H1 (cell line): Measurements from ENCODE around the gene MLPH. TPM values are rescaled to one million over a fixed set of nuclear protein-coding genes. Genes with fewer than 3 reads are reported as not detected.
A peak's percentile ranks its signal among the peaks of the same experiment; 100 is the strongest.

ENCODE experiments used
- CTCF ChIA-PET: fragments of 300-600 bp; sonication (Branson Sonifier 250); formaldehyde crosslinking; loops from one replicate; lab custom pipeline; 2021; ENCODE audit not compliant: partially characterized antibody; lab: Charles Lee
- POLR2A ChIA-PET: fragments of 300-600 bp; sonication (Branson Sonifier 250); formaldehyde crosslinking; loops from one replicate; lab custom pipeline; 2021; ENCODE audit warnings: inconsistent platforms; ENCODE audit not compliant: partially characterized antibody; lab: Charles Lee
- DNase-seq, 2 experiments: peaks; one replicate each; pipeline versions ENCODE4 v3.0.0 to v3.0.0-alpha.2; 2010 to 2022; ENCODE audit warnings: low spot score in 2 of 2, low read depth in 1 of 2, mixed read lengths in 1 of 2
- FAIRE-seq: peaks from 2 replicates; lab custom pipeline; 2011; peaks lifted over from hg19 to GRCh38; lab: Jason Lieb, UNC
- H2AFZ ChIP-seq: 2 replicates; pipeline ENCODE4 v1.8.1; 2012; ENCODE audit warnings: low read length, inconsistent platforms
- H2AK5ac ChIP-seq: 2 replicates; pipeline ENCODE4 v1.6.1; 2013; ENCODE audit warnings: low read depth, low read length
- H2BK120ac ChIP-seq: replicated peaks from 2 replicates; pipeline ENCODE3; 2013; ENCODE audit warnings: low read depth, low read length, inconsistent platforms
- H2BK12ac ChIP-seq: 2 replicates; pipeline ENCODE4 v1.6.1; 2013; ENCODE audit warnings: low read depth, low read length
- H2BK15ac ChIP-seq: 2 replicates; pipeline ENCODE4 v1.6.1; 2013; ENCODE audit warnings: low read length
- H2BK20ac ChIP-seq: 2 replicates; pipeline ENCODE4 v1.6.1; 2013; ENCODE audit warnings: low read length
- H2BK5ac ChIP-seq: 2 replicates; pipeline ENCODE4 v1.6.1; 2013; ENCODE audit warnings: low read depth, low read length
- H3K14ac ChIP-seq: 2 replicates; pipeline ENCODE4 v1.6.1; 2013; ENCODE audit warnings: inconsistent platforms; ENCODE audit not compliant: insufficient read length
- H3K18ac ChIP-seq: 2 replicates; pipeline ENCODE4 v1.6.1; 2013; ENCODE audit warnings: low read length; ENCODE audit errors: extremely low read depth
- H3K23ac ChIP-seq: 2 replicates; pipeline ENCODE4 v1.6.1; 2013; ENCODE audit warnings: inconsistent platforms; ENCODE audit not compliant: insufficient read length
- H3K23me2 ChIP-seq: 2 replicates; pipeline ENCODE4 v1.6.1; 2013; ENCODE audit warnings: low read depth, low read length
- H3K27ac ChIP-seq: 2 replicates; pipeline ENCODE4 v1.6.1; 2011; ENCODE audit warnings: low read depth, low read length, inconsistent platforms
- H3K27me3 ChIP-seq, 4 experiments: replicated peaks in 1 of 4; 1 replicate in 1 of 4; 2 replicates in 3 of 4; pipeline versions ENCODE4 v1.6.1 to v1.8.1; 2011 to 2013; ENCODE audit warnings: low read length in 3 of 4, mild to moderate bottlenecking in 3 of 4, inconsistent platforms in 2 of 4, mixed read lengths in 2 of 4, moderate library complexity in 1 of 4; ENCODE audit not compliant: control insufficient read depth in 3 of 4, insufficient read depth in 3 of 4; ENCODE audit errors: extremely low read depth in 1 of 4
- H3K36me3 ChIP-seq, 4 experiments: 2 replicates each; pipeline versions ENCODE4 v1.6.1 to v1.8.1; 2011 to 2013; ENCODE audit warnings: mild to moderate bottlenecking in 4 of 4, low read length in 3 of 4, moderate library complexity in 2 of 4, control low read depth in 1 of 4, inconsistent platforms in 1 of 4; ENCODE audit not compliant: insufficient read depth in 4 of 4, control insufficient read depth in 2 of 4
- H3K4ac ChIP-seq: replicated peaks from 2 replicates; pipeline ENCODE3; 2013; ENCODE audit warnings: low read length, low read depth, mixed read lengths, inconsistent platforms; ENCODE audit not compliant: insufficient read length
- H3K4me1 ChIP-seq, 4 experiments: replicated peaks in 1 of 4; 1 replicate in 1 of 4; 2 replicates in 3 of 4; pipeline versions ENCODE4 v1.6.1 to v1.8.1; 2011 to 2013; ENCODE audit warnings: low read length in 3 of 4, inconsistent platforms in 2 of 4, mixed read lengths in 1 of 4; ENCODE audit not compliant: insufficient read depth in 4 of 4, control insufficient read depth in 3 of 4
- H3K4me2 ChIP-seq, 2 experiments: 2 replicates each; pipeline versions ENCODE4 v1.6.1 to v1.8.1; 2011 to 2013; ENCODE audit warnings: low read depth in 2 of 2, low read length in 2 of 2, control low read depth in 1 of 2, inconsistent platforms in 1 of 2, mild to moderate bottlenecking in 1 of 2; ENCODE audit not compliant: insufficient read depth in 1 of 2
- H3K4me3 ChIP-seq, 4 experiments: fragments of 200-600, 300-600 bp in 1 of 4; sonication (generic), shearing (Covaris generic), sonication (Bioruptor Twin) in 1 of 4; 2 replicates each; pipeline versions ENCODE4 v1.5.1 to v1.8.1; 2011 to 2016; ENCODE audit warnings: low read length in 4 of 4, low read depth in 3 of 4, control low read depth in 2 of 4, inconsistent platforms in 2 of 4, mild to moderate bottlenecking in 2 of 4, mixed read lengths in 1 of 4, moderate library complexity in 1 of 4; ENCODE audit not compliant: insufficient read depth in 2 of 4; ENCODE audit errors: extremely low read depth in 1 of 4
- H3K56ac ChIP-seq: replicated peaks from 2 replicates; pipeline ENCODE3; 2013; ENCODE audit warnings: low read depth, mild to moderate bottlenecking, mixed read lengths, low read length, inconsistent platforms; ENCODE audit not compliant: insufficient read length
- H3K79me1 ChIP-seq: 2 replicates; pipeline ENCODE4 v1.6.1; 2013; ENCODE audit warnings: low read depth, low read length, control low read depth
- H3K79me2 ChIP-seq, 2 experiments: 2 replicates each; pipeline versions ENCODE4 v1.6.1 to v1.8.1; 2012 to 2013; ENCODE audit warnings: low read length in 2 of 2, mild to moderate bottlenecking in 2 of 2, inconsistent platforms in 1 of 2; ENCODE audit not compliant: insufficient read depth in 2 of 2, control insufficient read depth in 1 of 2
- H3K9ac ChIP-seq, 4 experiments: replicated peaks in 1 of 4; 1 replicate in 1 of 4; 2 replicates in 3 of 4; pipeline versions ENCODE4 v1.6.1 to v1.8.1; 2011 to 2013; ENCODE audit warnings: low read depth in 3 of 4, low read length in 3 of 4, control low read depth in 2 of 4, mild to moderate bottlenecking in 2 of 4, moderate library complexity in 2 of 4, inconsistent platforms in 1 of 4; ENCODE audit errors: extremely low read depth in 1 of 4
- H3K9me3 ChIP-seq, 2 experiments: 2 replicates each; pipeline versions ENCODE4 v1.6.1 to v1.8.1; 2012 to 2013; ENCODE audit warnings: mild to moderate bottlenecking in 2 of 2, moderate library complexity in 2 of 2, control low read depth in 1 of 2, inconsistent platforms in 1 of 2, low read depth in 1 of 2, low read length in 1 of 2, mixed read lengths in 1 of 2; ENCODE audit not compliant: insufficient read depth in 2 of 2
- H4K20me1 ChIP-seq, 2 experiments: replicated peaks in 1 of 2; 2 replicates each; pipeline versions ENCODE3 to v1.8.1; 2011 to 2013; ENCODE audit warnings: inconsistent platforms in 2 of 2, low read length in 2 of 2, mild to moderate bottlenecking in 1 of 2; ENCODE audit not compliant: insufficient read depth in 2 of 2, control insufficient read depth in 1 of 2
- H4K5ac ChIP-seq: 2 replicates; pipeline ENCODE4 v1.6.1; 2013; ENCODE audit warnings: low read length, low read depth, mixed read lengths, inconsistent platforms; ENCODE audit not compliant: insufficient read length
- H4K8ac ChIP-seq: 2 replicates; pipeline ENCODE4 v1.8.0; 2013; ENCODE audit warnings: mild to moderate bottlenecking, moderate library complexity, low read length, inconsistent platforms; ENCODE audit not compliant: insufficient read depth; ENCODE audit errors: extremely low read depth
- H4K91ac ChIP-seq: replicated peaks from 2 replicates; pipeline ENCODE3; 2013; ENCODE audit warnings: low read length, mixed read lengths, inconsistent platforms; ENCODE audit not compliant: insufficient read length
- CEBPB ChIP-seq: IDR thresholded peaks from 2 replicates; pipeline ENCODE4 v1.6.1; 2012; ENCODE audit warnings: low read depth, low read length
- GTF2F1 ChIP-seq: IDR thresholded peaks from 2 replicates; pipeline ENCODE4 v1.6.1; 2012; ENCODE audit warnings: low read depth, low read length, improper control_type of control experiment, borderline replicate concordance
- SIN3A ChIP-seq, 2 experiments: IDR thresholded peaks in 1 of 2; conservative IDR thresholded peaks in 1 of 2; 2 replicates each; pipeline ENCODE4 v1.6.1; 2011 to 2012; ENCODE audit warnings: low read length in 2 of 2, improper control_type of control experiment in 1 of 2, low read depth in 1 of 2, mild to moderate bottlenecking in 1 of 2
- YY1 ChIP-seq: IDR thresholded peaks from 2 replicates; pipeline ENCODE4 v1.6.1; 2011; ENCODE audit warnings: low read depth, mild to moderate bottlenecking, low read length
- WGBS, 2 experiments: shearing (Covaris generic) in 1 of 2; methylation state at CpG; one replicate each; pipeline versions ENCODE4 v1.1.6 to v1.1.7; 2013 to 2015; ENCODE audit warnings: low lambda C conversion rate in 2 of 2, mixed read lengths in 2 of 2, inconsistent platforms in 1 of 2, low coverage in 1 of 2, missing lambda C conversion rate in 1 of 2; ENCODE audit not compliant: insufficient replicate concordance in 2 of 2, insufficient coverage in 1 of 2, insufficient read length in 1 of 2; ENCODE audit errors: extremely low coverage in 1 of 2, missing lambda C conversion rate in 1 of 2; 5-methylcytosine and 5-hydroxymethylcytosine counted together
- polyA plus RNA-seq, 7 experiments: library from polyadenylated mRNA; depleted of rRNA in 3 of 7; stranded (reverse) in 5 of 7; unstranded in 2 of 7; fragments of >200 nt in 5 of 7; fragments of 200-250 nt in 2 of 7; gene quantifications; 1 replicate in 5 of 7; 2 replicates in 1 of 7; 4 replicates in 1 of 7; pipeline versions ENCODE4 v1.2.1 to v1.2.3, GENCODE V29; 2011 to 2013; ENCODE audit warnings: missing spikeins in 2 of 7, mixed read lengths in 2 of 7
- total RNA-seq: library from RNA; stranded (reverse); fragmentation: NEBNext Ultra II Directional; extraction: Animal tissue kit (Norgen Biotek cat#: 25700); gene quantifications from 2 replicates; pipeline ENCODE4 v1.2.1, GENCODE V29; 2021

Gene MLPH
- total and polyA plus RNA-seq, 2 of the 8 experiments (the other 6 are each of a cell fraction or from before 2014, with no cell fraction given), result 12.7 to 17.0 TPM

GRCh38 chr2:237567276-237568029, 80.4 kb downstream of the MLPH start:
- H2AFZ ChIP-seq, result no peak overlapping the region
- no peak overlapping the region for H2BK20ac ChIP-seq
- FAIRE-seq, result no peak
- H4K8ac ChIP-seq, result no peak overlapping the region
- H3K14ac ChIP-seq, result no peak overlapping the region
- peaks cover 0 to 8% (median 2%) of the 10 kb centered on the region in 4 experiments; a peak in 4 of 7 replicates for H3K4me1 ChIP-seq
- no peak overlapping the region for H4K91ac ChIP-seq
- ChIA-PET POLR2A (interaction anchor here (0.8 to 1.7 kb wide), 4 partner anchors 12 to 38 kb away, joined by 3 to 5 read pairs (median 3); no protein-coding TSS in a partner anchor), CTCF (interaction anchor here (0.8 to 1.5 kb wide), 7 partner anchors 17 to 146 kb away, joined by 3 to 10 read pairs (median 3); no protein-coding TSS in a partner anchor)
- no peak overlapping the region for H3K4me3 ChIP-seq
- peaks cover 0 to 11% of the 10 kb centered on the region in 2 experiments for H4K20me1 ChIP-seq
- H3K27ac ChIP-seq, result no peak overlapping the region
- no peak for DNase-seq
- H3K79me1 ChIP-seq, result no peaks in the 10 kb centered on the region
- no peak overlapping the region for H2BK120ac ChIP-seq
- no peak overlapping the region for H3K23ac ChIP-seq
- no peak overlapping the region for H3K18ac ChIP-seq
- no peak overlapping the region for H2BK12ac ChIP-seq
- TF ChIP-seq YY1, result no peak
- TF ChIP-seq GTF2F1, result no peak
- no peak for TF ChIP-seq CEBPB
- no peak for TF ChIP-seq SIN3A (conservative IDR thresholded peaks at IDR 0.05 in 1 of 2, IDR thresholded peaks at IDR 0.05 in 1 of 2; ENCODE audit: low read depth in 1 of 2, low read length in 2 of 2)
- H3K4ac ChIP-seq, result no peak overlapping the region
- 0 out of 2 replicates have a peak overlapping the region, but pooled peaks have one; percentile 43 for H2AK5ac ChIP-seq
- H3K23me2 ChIP-seq, result peaks cover 11% of the 10 kb centered on the region; the same call in 1 of the 2 replicates
- H2BK15ac ChIP-seq, result peak overlapping the region; percentile 54; the same call in 1 of the 2 replicates
- H3K56ac ChIP-seq, result no peak overlapping the region
- no peaks in the 10 kb centered on the region for H3K9me3 ChIP-seq
- H3K4me2 ChIP-seq, result no peak overlapping the region
- no peak overlapping the region for H4K5ac ChIP-seq
- no peaks in the 10 kb centered on the region for H3K79me2 ChIP-seq
- H3K36me3 ChIP-seq, result no peaks in the 10 kb centered on the region
- WGBS, 2 experiments, result 90% methylated on average over 16 of the region's 16 CpGs; no CpG with 5 or more reads in 1 of the 2 experiments
- no peaks in the 10 kb centered on the region for H3K27me3 ChIP-seq
- no peak overlapping the region; the same call in 1 of the 2 replicates for H2BK5ac ChIP-seq
- H3K9ac ChIP-seq, result no peak overlapping the region
